K562 (cell line): ENCODE measurements around the gene NARF. TPM values are rescaled to one million over a fixed set of nuclear protein-coding genes. Genes with fewer than 3 reads are reported as not detected.
A peak's percentile ranks its signal among the peaks of the same experiment; 100 is the strongest.

Experiments used
- ATAC-seq: fragments of 200-7000 bp; cut with Tn5 transposase; 3 replicates; pipeline ENCODE4 v1.9.1; 2020; ENCODE audit warnings: moderate library complexity
- BruUV-seq: library from RNA; stranded (reverse); fragments of 400-500 nt; replicated peaks from 2 replicates; lab custom pipeline; 2021; lab: Mats Ljungman, UMichigan
- CTCF ChIA-PET: fragments of 300-600 bp; formaldehyde crosslinking; extraction: SDS; loops from one replicate; lab custom pipeline; 2021; ENCODE audit warnings: low intra/inter-chr PET ratio; lab: Yijun Ruan, JAX
- POLR2A ChIA-PET: fragments of 300-600, 350-650 bp; sonication (Branson Sonifier 250); formaldehyde crosslinking; extraction: SDS; loops from one replicate; lab custom pipeline; 2021; ENCODE audit warnings: antibody characterized with exemption, inconsistent platforms; lab: Yijun Ruan, JAX
- DNase-seq, 4 experiments: peaks; one replicate each; pipeline versions ENCODE4 v3.0.0 to v3.0.0-alpha.2; 2011 to 2018; ENCODE audit warnings: low spot score in 3 of 4, mixed read lengths in 3 of 4; ENCODE audit errors: extremely low read depth in 1 of 4
- FAIRE-seq: peaks from 2 replicates; lab custom pipeline; 2011; peaks lifted over from hg19 to GRCh38; lab: Jason Lieb, UNC
- H2AFZ ChIP-seq: 2 replicates; pipeline ENCODE4 v1.6.0; 2011; ENCODE audit warnings: low read depth, low read length, control low read depth, inconsistent platforms
- H3K27ac ChIP-seq: fragments of 200-600 bp; 3 replicates; pipeline ENCODE4 v1.8.0; 2011; ENCODE audit warnings: low read depth, mild to moderate bottlenecking, control low read depth, inconsistent platforms, low read length, moderate library complexity, mixed read lengths; ENCODE audit errors: extremely low read depth
- H3K27me3 ChIP-seq, 2 experiments: fragments of 300-600 bp in 1 of 2; 2 replicates in 1 of 2; 3 replicates in 1 of 2; pipeline versions ENCODE4 v1.6.0 to v1.8.0; 2011; ENCODE audit warnings: inconsistent platforms in 2 of 2, low read length in 2 of 2, mild to moderate bottlenecking in 1 of 2, mixed read lengths in 1 of 2, moderate library complexity in 1 of 2; ENCODE audit not compliant: control insufficient read depth in 2 of 2, insufficient read depth in 2 of 2
- H3K36me3 ChIP-seq: fragments of 300-600 bp; 3 replicates; pipeline ENCODE4 v1.8.0; 2011; ENCODE audit warnings: mild to moderate bottlenecking, low read length, inconsistent platforms; ENCODE audit not compliant: control insufficient read depth, insufficient read depth
- H3K4me1 ChIP-seq, 2 experiments: fragments of 200-600 bp in 1 of 2; replicated peaks in 1 of 2; 2 replicates in 1 of 2; 3 replicates in 1 of 2; pipeline versions ENCODE4 v1.5.1 to v1.8.0; 2011; ENCODE audit warnings: inconsistent platforms in 2 of 2, low read length in 2 of 2, mild to moderate bottlenecking in 1 of 2, mixed read lengths in 1 of 2, moderate library complexity in 1 of 2; ENCODE audit not compliant: control insufficient read depth in 2 of 2, insufficient read depth in 2 of 2
- H3K4me2 ChIP-seq: 2 replicates; pipeline ENCODE4 v1.6.1; 2011; ENCODE audit warnings: low read length, control low read depth, inconsistent platforms, mixed read lengths; ENCODE audit not compliant: insufficient read depth
- H3K4me3 ChIP-seq: fragments of 200-600 bp; sonication (generic), shearing (Covaris generic); 2 replicates; pipeline ENCODE4 v1.5.1; 2016; ENCODE audit warnings: control low read depth, inconsistent platforms
- H3K79me2 ChIP-seq: fragments of 200-600 bp; 3 replicates; pipeline ENCODE4 v1.8.0; 2011; ENCODE audit warnings: low read length, inconsistent platforms; ENCODE audit not compliant: control insufficient read depth, insufficient read depth
- H3K9ac ChIP-seq, 2 experiments: 2 replicates each; pipeline versions ENCODE4 v1.6.0 to v1.6.1; 2011; ENCODE audit warnings: low read depth in 2 of 2, low read length in 2 of 2, control low read depth in 1 of 2, inconsistent platforms in 1 of 2, mild to moderate bottlenecking in 1 of 2, mixed read lengths in 1 of 2; ENCODE audit not compliant: insufficient read depth in 1 of 2
- H3K9me1 ChIP-seq: one replicate; pipeline ENCODE4 v1.6.0; 2011; ENCODE audit warnings: inconsistent platforms, mild to moderate bottlenecking, low read length, moderate library complexity; ENCODE audit not compliant: control insufficient read depth, insufficient read depth
- H3K9me3 ChIP-seq: replicated peaks from 2 replicates; pipeline ENCODE4 v1.5.1; 2011; ENCODE audit warnings: low read depth, low read length, inconsistent platforms; ENCODE audit not compliant: control insufficient read depth, insufficient read depth
- H4K20me1 ChIP-seq: replicated peaks from 2 replicates; pipeline ENCODE4 v1.6.1; 2011; ENCODE audit warnings: low read length, inconsistent platforms, mixed read lengths; ENCODE audit not compliant: control insufficient read depth, insufficient read depth
- CBX8 ChIP-seq: fragments of 200-600 bp; sonication (generic); IDR thresholded peaks from 2 replicates; pipeline ENCODE4 v1.6.1; 2012; ENCODE audit warnings: borderline replicate concordance, mixed run types, low read depth, mild to moderate bottlenecking, moderate library complexity, mixed read lengths, low read length, control low read depth, inconsistent platforms; ENCODE audit not compliant: poor library complexity, severe bottlenecking; ENCODE audit errors: extremely low read depth
- CHD2 ChIP-seq: IDR thresholded peaks from 2 replicates; pipeline ENCODE4 v1.6.1; 2011; ENCODE audit warnings: low read depth, low read length
- KAT8 ChIP-seq: fragments of 450-650 bp; IDR thresholded peaks from 2 replicates; pipeline ENCODE4 v1.6.1; 2016; ENCODE audit warnings: low read depth, mild to moderate bottlenecking
- RBM17 ChIP-seq: fragments of 200-400 bp; formaldehyde crosslinking; IDR thresholded peaks from 2 replicates; pipeline ENCODE4 v1.6.1; 2017; ENCODE audit warnings: low read depth, mild to moderate bottlenecking, low read length, borderline replicate concordance
- SRSF3 ChIP-seq: fragments of 200-400 bp; formaldehyde crosslinking; IDR thresholded peaks from 2 replicates; pipeline ENCODE4 v1.6.1; 2016; ENCODE audit warnings: mild to moderate bottlenecking, low read length, moderate library complexity; ENCODE audit not compliant: insufficient read depth
- TEAD1 ChIP-seq, 2 experiments: fragments of 450-650 bp in 1 of 2; sonication (generic) in 1 of 2; formaldehyde crosslinking; IDR thresholded peaks; 2 replicates each; pipeline versions ENCODE4 v1.4.0 to v1.8.0; 2020 to 2022; ENCODE audit warnings: mild to moderate bottlenecking in 2 of 2, missing genetic modification reagents in 1 of 2
- WGBS: fragments of 100-300 bp; shearing (Covaris generic); methylation state at CpG from one replicate; pipeline ENCODE4 v1.1.6; 2016; ENCODE audit warnings: low coverage, mixed read lengths; ENCODE audit not compliant: insufficient coverage; ENCODE audit errors: missing lambda C conversion rate; 5-methylcytosine and 5-hydroxymethylcytosine counted together
- in situ Hi-C: fragments of 300-500 bp; cut with MboI; formaldehyde crosslinking; loops from 4 replicates; pipeline ENCODE4 v1.15.0; 2018; ENCODE audit warnings: inconsistent platforms, mixed read lengths
- intact Hi-C: fragments of 100-400 bp; cut with micrococcal nuclease; formaldehyde crosslinking; loops from 2 replicates; pipeline ENCODE4 v1.14.2; 2022
- polyA plus RNA-seq, 8 experiments: library from polyadenylated mRNA; depleted of rRNA in 4 of 8; stranded (reverse) in 5 of 8; unstranded in 3 of 8; fragments of >200 nt; fragmentation: Nextera tagmentation in 2 of 8; fragmentation: Illumina TruSeq in 1 of 8; extraction: Ambion mirVana in 2 of 8; extraction: Trizol in 1 of 8; gene quantifications; 2 replicates each; pipeline versions ENCODE4 v1.2.1 to v1.2.3, GENCODE V29; 2011 to 2014; ENCODE audit warnings: inconsistent platforms in 1 of 8, missing spikeins in 1 of 8
- total RNA-seq, 7 experiments: library from RNA; depleted of rRNA in 6 of 7; stranded (reverse); fragments of >200 nt in 6 of 7; fragmentation: Illumina TruSeq in 2 of 7; extraction: Trizol in 2 of 7; gene quantifications; 2 replicates each; pipeline versions ENCODE4 v1.2.1 to v1.2.3, GENCODE V29; 2011 to 2021; ENCODE audit warnings: low replicate concordance in 1 of 7

Gene NARF
- total and polyA plus RNA-seq, 9 of the 15 experiments (the other 6 are each of a cell fraction or from before 2014, with no cell fraction given), result 60.4 to 423 (median 132) TPM

GRCh38 chr17:82415336-82415735, 43.2 kb upstream of the NARF start:
- Histone ChIP-seq H3K79me2 (peaks cover 28% of the 10 kb centered on the region), H3K4me3 (no peak overlapping the region), H4K20me1 (peaks cover 15% of the 10 kb centered on the region), H3K27ac (no peak overlapping the region), H3K9me3 (no peaks in the 10 kb centered on the region), H3K36me3 (peaks cover 16% of the 10 kb centered on the region; the same call in 2 of the 3 replicates), H3K9me1 (peaks cover under 1% of the 10 kb centered on the region), H3K27me3 (no peaks in the 10 kb centered on the region), H3K9ac (no peak overlapping the region), H3K4me1 (peaks cover 8 to 33% of the 10 kb centered on the region in 2 experiments), H2AFZ (no peak overlapping the region), H3K4me2 (no peak overlapping the region)
- FAIRE-seq (no peak), DNase-seq (no peak), ATAC-seq (no peak)
- WGBS, result 81% methylated on average over 11 of the region's 26 CpGs
- ChIA-PET POLR2A (interaction anchor here (0.6 to 1.6 kb wide), 3 partner anchors 9 to 65 kb away, joined by 3 to 4 read pairs (median 3); no protein-coding TSS in a partner anchor), CTCF (interaction anchor here (0.6 kb wide), 1 partner anchor 65 kb away, joined by 4 read pairs; no protein-coding TSS in a partner anchor)
- TSS peak; percentile 31 for BruUV-seq
- TF ChIP-seq CHD2 (no peak), SRSF3 (no peak)
- intact Hi-C loops, result loop anchor here (2.0 to 10.0 kb wide), 2 partner anchors 139 to 177 kb away; no protein-coding TSS in a partner anchor
- in situ Hi-C loops, result no loop called here

- Histone ChIP-seq H3K4me2 (no peak overlapping the region), H3K27ac (no peak overlapping the region), H4K20me1 (peaks cover 15% of the 10 kb centered on the region), H2AFZ (no peak overlapping the region), H3K4me3 (no peak overlapping the region), H3K4me1 (peaks cover 8 to 32% of the 10 kb centered on the region in 2 experiments), H3K9me1 (no peaks in the 10 kb centered on the region), H3K9me3 (no peaks in the 10 kb centered on the region), H3K9ac (no peak overlapping the region), H3K79me2 (peaks cover 28% of the 10 kb centered on the region), H3K27me3 (no peaks in the 10 kb centered on the region), H3K36me3 (peaks cover 17% of the 10 kb centered on the region; the same call in 2 of the 3 replicates)
- TF ChIP-seq TEAD1 (CRISPR knock-in tag; IDR thresholded peaks at IDR 0.05) (no peak), CBX8 (no peak), KAT8 (no peak), RBM17 (no peak)
- intact Hi-C loops (loop anchor here (2.0 to 10.0 kb wide), 2 partner anchors 139 to 177 kb away; no protein-coding TSS in a partner anchor), in situ Hi-C loops (no loop called here)
- DNase-seq, result no peak
- no TSS peak for BruUV-seq
- ChIA-PET CTCF (interaction anchor here (0.7 kb wide), 1 partner anchor 461 kb away, joined by 4 read pairs; no protein-coding TSS in a partner anchor), POLR2A (interaction anchor here (1.6 to 1.8 kb wide), 2 partner anchors 10 to 16 kb away, joined by 3 to 5 read pairs; no protein-coding TSS in a partner anchor)
- no peak for FAIRE-seq
- 93% methylated on average over 8 of the region's 9 CpGs for WGBS
- ATAC-seq, result no peak
Observed at GRCh38 chr17:82415786-82416185, 42.8 kb upstream of the NARF start.
